GM12878 (cell line): Measurements from ENCODE around the gene ZNF771.
"Not testable (repeated sequence)": the region's sequence is repeated elsewhere in the genome, so short reads cannot be mapped to it uniquely, and the experiment has no call there.

Source experiments
- MYC ChIP-seq: IDR thresholded peaks from 2 replicates; pipeline ENCODE4 v1.6.1; 2011; ENCODE audit warnings: mild to moderate bottlenecking, low read length, moderate library complexity, inconsistent platforms; ENCODE audit not compliant: insufficient read depth, insufficient replicate concordance, insufficient read length, severe bottlenecking
- POLR2AphosphoS5 ChIP-seq: IDR thresholded peaks from 2 replicates; pipeline ENCODE4 v1.6.1; 2011; ENCODE audit warnings: mild to moderate bottlenecking, low read length, inconsistent platforms
- ZNF207 ChIP-seq: fragments of 450-650 bp; IDR thresholded peaks from 2 replicates; pipeline ENCODE4 v1.6.1; 2014; ENCODE audit warnings: antibody characterized with exemption, mild to moderate bottlenecking, borderline replicate concordance

- TF ChIP-seq ZNF207, POLR2AphosphoS5, MYC: not testable (repeated sequence)
Measured at GRCh38 chr16:30452709-30453580, 45.5 kb downstream of the ZNF771 start.
